ENCODE data around the gene TMEM184B.

TMEM184B gene

DNA sequence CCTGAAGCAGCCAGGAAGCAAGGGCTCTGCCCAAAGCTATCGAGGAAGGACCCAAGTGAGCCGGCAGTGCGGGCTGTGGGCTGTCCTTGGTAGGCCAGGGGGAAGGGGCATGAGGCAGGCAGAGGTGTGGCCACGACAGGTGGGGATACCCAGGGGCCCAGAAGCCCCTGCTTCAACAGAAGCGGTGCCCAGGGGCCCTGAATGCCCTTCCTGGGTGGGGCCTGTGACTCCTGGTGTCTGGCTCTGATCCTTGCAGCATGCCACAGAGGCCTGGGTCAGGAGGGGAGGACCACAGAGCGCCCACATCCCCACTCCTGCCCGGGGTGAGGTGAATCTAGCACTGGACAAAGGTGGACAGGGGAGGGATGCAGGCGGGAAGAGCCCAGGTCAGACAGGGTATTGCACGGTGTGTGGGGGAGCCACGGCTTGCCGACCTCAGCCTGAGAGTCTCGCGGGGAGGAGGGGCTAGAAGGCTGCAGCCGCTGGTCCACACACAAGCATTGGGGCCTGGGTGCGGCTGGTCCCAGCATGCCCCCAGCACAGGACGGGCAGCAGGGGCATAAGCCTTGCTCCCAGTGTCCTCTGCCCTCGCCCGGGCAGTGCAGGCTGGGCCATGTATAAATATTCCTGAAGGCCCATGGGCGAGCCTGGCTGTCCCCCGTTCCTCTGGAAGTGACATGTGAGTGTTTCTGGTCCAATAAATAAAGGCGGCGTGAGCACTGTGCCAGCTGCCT, 52.0 kb downstream of the TMEM184B start:
- Mint-ChIP-seq H3K27ac (no peak overlapping the region), H3K4me1 (ENCODE audit: low read depth) (peaks cover 5% of the 10 kb centered on the region), H3K9me3 (ENCODE audit: low read depth) (no peaks in the 10 kb centered on the region), H3K36me3 (no peaks in the 10 kb centered on the region), H3K4me3 (no peak overlapping the region), H3K27me3 (no peaks in the 10 kb centered on the region)

DNA sequence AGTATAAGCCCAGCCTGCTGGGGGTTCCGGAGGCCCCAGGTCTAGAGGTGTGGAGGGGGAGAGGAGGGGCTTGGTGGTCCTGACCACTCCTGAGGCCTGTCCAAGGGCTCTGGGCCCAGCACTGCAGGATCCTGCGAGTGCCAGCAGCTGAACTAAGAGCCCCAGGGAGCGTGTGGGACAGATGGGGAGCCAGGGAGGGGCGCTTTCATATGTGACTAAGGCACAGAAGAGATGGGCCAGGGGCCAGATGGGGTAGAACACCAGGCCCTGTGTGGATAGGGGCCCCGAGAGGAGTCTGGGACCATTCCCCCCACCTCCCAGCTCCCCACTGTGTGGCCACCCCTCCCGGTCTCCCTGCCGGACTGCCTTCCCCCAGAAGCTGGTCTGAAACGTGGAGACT, 52.6 kb downstream of the TMEM184B start:
- Mint-ChIP-seq H3K9me3 (ENCODE audit: low read depth) (no peaks in the 10 kb centered on the region), H3K4me1 (ENCODE audit: low read depth) (peaks cover 5% of the 10 kb centered on the region), H3K27ac (no peak overlapping the region), H3K4me3 (no peak overlapping the region), H3K27me3 (no peaks in the 10 kb centered on the region), H3K36me3 (no peaks in the 10 kb centered on the region)

DNA sequence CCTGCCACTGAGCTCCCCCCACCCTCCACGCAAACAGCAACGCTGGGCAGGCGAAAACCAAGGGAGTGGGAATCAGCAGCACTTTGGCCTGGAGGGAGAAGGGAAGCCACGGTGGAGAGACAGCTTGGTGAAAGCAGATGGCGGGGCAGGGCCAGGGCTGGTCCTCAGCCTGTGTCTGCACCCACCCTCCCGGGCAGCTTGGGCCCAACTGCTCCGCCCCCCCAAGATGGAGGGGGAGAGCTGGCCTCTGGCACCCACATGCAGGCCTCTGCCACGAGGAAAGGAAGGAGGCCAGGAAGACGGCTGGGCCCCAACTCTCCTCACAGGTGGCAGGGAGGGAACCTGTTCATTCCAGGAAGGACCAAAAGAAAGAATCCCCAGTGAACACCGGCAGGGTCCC, 53.2 kb downstream of the TMEM184B start:
- Mint-ChIP-seq H3K27ac (peak overlapping the region; percentile 3), H3K36me3 (no peaks in the 10 kb centered on the region), H3K4me1 (ENCODE audit: low read depth) (peaks cover 5% of the 10 kb centered on the region), H3K9me3 (ENCODE audit: low read depth) (no peaks in the 10 kb centered on the region), H3K4me3 (no peak overlapping the region), H3K27me3 (no peaks in the 10 kb centered on the region)

DNA sequence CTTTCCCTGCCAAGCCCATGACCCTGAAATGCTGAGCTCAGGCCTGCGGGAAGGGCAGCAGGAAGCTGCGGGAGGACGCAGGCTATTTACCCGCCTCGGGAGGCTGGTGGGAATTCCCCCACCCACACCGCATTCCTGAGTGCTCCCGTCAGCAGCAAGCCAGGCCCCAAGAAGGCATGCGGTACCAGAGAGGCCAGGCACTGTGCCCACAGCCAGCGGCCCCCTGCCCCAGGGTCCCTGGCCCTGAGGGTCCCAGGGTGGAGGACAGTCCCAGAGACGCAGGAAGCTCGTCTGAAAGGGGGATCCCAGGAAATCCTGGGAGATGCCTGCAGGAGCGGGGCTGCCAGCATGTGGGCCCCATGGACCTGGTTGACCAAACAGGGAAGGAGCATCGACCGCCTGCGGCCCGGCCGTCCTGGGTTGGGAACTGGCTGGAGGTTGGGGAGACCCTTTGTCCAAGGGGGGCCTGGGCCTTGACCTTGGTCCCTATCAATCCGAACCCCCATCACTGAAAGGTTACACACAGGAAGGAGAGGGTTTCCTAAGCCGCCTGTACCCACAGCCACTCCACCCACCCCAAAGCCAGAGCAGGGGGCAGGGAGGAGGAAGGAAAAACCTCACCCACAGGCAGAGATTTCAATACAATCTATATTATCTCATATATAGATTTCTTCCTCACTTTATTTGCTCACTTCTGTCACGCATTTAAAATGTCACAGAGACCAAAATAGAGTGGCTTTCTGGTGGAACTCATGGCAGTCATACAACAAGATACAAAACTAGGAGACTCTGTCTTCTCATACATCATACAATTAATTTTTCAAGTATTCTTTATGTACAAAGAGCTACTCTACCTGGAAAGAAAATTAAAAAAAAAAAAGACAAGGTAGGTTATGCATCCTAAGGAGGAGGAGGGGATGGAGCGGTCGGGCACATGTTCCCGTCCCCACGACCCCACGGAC, 53.9 kb downstream of the TMEM184B start:
- Mint-ChIP-seq H3K27me3 (no peaks in the 10 kb centered on the region), H3K27ac (peak overlapping the region; percentile 3), H3K4me1 (ENCODE audit: low read depth) (peaks cover 5% of the 10 kb centered on the region)

DNA sequence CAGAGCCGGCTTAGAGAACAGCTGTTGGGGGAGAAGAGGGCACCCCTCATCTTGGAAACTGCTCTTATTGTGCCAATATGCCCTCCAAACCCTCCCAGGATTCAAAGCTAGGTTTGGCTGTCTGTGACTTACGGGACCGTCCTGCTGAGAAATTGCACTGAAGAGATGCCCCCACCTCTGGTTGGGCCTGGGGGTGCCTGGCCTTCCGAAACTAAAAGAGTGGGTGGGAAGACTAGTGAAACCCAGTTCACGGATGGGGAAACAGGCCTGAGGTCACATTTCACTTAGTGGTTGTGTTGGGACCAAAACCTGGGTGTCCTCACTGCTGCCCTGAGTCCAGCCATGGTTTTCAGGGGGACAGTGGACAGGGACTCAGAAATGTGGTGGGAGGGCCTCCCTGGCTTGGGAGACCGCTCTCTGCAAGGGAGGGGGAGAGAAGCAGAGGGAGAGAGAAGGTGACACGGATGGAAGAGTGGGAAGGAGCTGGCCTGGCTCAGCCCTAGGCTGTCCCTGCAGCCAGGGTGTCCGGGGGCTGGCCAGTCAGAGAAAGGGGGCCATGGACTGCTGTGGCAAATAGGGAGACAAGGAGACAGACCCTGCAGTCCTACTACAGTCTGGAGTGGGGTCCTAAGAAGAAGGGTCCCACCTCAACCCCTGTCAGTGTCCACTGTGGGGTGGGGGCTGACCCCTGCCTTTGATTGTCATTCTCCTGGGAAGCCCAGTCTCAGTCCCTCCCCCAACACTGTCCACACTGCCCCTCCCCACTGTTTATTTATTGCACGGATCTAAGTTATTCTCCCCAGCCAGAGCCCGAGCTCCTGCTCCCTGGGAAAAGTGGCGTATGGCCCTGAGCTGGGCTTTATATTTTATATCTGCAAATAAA, 57.4 kb downstream of the TMEM184B start:
- peak overlapping the region; percentile 40 for H3K4me3 Mint-ChIP-seq
- H3K27ac Mint-ChIP-seq: no peak overlapping the region
- peaks cover 12% of the 10 kb centered on the region for H3K4me1 Mint-ChIP-seq (ENCODE audit: low read depth)
- no peaks in the 10 kb centered on the region for H3K27me3 Mint-ChIP-seq
- no peaks in the 10 kb centered on the region for H3K9me3 Mint-ChIP-seq (ENCODE audit: low read depth)
- H3K36me3 Mint-ChIP-seq: no peaks in the 10 kb centered on the region

More for the DNA sequence above, 53.9 kb downstream of the TMEM184B start:
- no peak overlapping the region for H3K4me3 Mint-ChIP-seq
- H3K36me3 Mint-ChIP-seq: no peaks in the 10 kb centered on the region
- H3K9me3 Mint-ChIP-seq (ENCODE audit: low read depth): no peaks in the 10 kb centered on the region

DNA sequence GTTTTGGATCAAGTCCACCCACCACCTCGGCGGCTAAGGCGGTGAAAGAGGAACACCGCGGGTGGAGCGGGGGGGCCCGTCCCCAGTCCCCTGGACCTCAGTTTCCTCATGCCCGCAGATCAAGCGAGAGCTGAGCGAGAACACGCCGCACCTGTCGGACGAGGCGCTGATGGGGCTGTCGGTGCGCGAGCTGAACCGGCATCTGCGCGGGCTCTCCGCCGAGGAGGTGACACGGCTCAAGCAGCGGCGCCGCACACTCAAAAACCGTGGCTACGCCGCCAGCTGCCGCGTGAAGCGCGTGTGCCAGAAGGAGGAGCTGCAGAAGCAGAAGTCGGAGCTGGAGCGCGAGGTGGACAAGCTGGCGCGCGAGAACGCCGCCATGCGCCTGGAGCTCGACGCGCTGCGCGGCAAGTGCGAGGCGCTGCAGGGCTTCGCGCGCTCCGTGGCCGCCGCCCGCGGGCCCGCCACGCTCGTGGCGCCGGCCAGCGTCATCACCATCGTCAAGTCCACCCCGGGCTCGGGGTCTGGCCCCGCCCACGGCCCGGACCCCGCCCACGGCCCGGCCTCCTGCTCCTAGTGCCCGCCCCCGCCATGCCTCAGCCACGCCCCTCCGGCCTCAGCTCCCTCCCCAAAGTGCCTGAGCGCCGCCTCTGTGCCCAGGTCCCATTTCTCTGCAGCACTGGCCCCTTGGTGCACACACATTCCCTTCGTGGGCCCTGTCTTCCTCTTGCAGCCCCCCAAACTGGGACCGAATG, 58.3 kb downstream of the TMEM184B start:
- Mint-ChIP-seq H3K27ac (no peak overlapping the region), H3K36me3 (no peaks in the 10 kb centered on the region), H3K9me3 (ENCODE audit: low read depth) (no peaks in the 10 kb centered on the region), H3K4me3 (peak overlapping the region; percentile 40), H3K27me3 (no peaks in the 10 kb centered on the region), H3K4me1 (ENCODE audit: low read depth) (peaks cover 12% of the 10 kb centered on the region)

DNA sequence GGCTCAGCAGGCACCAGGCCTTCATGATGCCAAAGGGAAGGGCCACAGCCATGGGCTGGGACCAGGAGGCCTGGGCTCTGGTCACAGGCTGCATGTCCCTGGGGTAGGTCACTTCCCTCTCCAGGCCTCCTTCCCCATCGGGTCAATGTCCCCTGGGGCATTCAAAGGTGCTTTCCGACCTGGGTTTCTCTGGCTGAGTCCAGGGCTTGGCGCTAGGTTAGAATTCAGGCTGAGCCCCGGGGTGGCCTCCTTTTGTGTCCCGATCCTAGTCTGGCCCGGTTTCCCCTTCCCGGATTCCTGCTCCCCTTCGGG, 58.9 kb downstream of the TMEM184B start:
- Mint-ChIP-seq H3K36me3 (no peaks in the 10 kb centered on the region), H3K27me3 (no peaks in the 10 kb centered on the region), H3K4me1 (ENCODE audit: low read depth) (peaks cover 6% of the 10 kb centered on the region), H3K4me3 (no peak overlapping the region), H3K27ac (no peak overlapping the region), H3K9me3 (ENCODE audit: low read depth) (no peaks in the 10 kb centered on the region)

DNA sequence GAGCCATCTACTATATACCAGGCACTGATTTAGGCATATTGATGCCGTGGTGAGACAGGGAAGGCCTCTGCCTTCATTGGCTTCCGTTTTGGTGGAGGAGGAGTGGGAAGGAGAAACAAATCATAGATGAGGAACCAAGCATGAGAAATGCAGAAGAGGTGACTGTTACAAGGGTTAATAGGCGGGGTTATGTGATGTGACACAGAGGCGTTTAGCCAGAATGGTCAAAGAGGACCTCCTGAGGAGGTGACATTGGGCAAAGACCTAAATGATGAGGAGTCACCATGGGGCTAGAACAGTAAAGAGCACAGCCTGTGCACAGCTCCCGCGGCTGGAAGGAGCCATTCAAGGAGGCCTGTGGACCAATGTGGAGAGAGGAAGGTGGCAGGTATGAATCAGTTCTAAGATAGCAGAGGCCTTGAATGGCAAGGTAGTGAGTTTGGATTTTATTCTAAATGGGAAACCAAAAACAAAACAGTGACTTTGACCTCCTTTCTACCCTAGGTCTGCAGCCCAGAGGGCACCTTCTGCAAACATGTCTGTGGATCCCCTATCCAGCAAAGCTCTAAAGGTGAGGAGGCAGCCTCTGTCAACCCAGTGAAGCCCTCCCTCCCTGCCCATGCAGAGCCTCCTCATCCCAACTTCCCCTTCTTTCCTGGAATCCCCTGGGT, 59.4 kb downstream of the TMEM184B start:
- no peaks in the 10 kb centered on the region for H3K9me3 Mint-ChIP-seq (ENCODE audit: low read depth)
- no peaks in the 10 kb centered on the region for H3K27me3 Mint-ChIP-seq
- H3K27ac Mint-ChIP-seq: peak overlapping the region; percentile 3

DNA sequence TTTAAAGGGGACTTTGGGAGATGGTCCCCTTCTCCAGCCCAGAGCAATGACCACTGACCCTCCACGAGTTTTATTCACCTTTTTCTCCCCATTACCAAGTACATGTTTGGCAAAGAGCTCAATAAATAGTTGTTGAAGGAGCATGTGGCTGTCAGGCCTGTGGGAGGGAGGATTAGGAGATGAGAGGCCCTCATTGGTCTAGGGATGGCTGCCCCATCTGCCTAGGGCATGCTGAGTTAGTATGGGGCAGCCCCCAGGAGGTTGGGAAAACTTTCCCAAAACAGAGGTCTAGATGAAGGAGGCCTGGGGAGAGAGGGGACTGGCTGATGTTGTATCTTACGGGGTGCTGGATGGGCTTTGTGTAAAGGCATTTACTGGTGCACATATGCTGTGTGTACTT, 60.4 kb downstream of the TMEM184B start:
- no peaks in the 10 kb centered on the region for H3K9me3 Mint-ChIP-seq (ENCODE audit: low read depth)
- H3K36me3 Mint-ChIP-seq: no peaks in the 10 kb centered on the region
- H3K4me1 Mint-ChIP-seq (ENCODE audit: low read depth): peaks cover 6% of the 10 kb centered on the region
- H3K4me3 Mint-ChIP-seq: no peak overlapping the region
- no peak overlapping the region for H3K27ac Mint-ChIP-seq
- H3K27me3 Mint-ChIP-seq: no peaks in the 10 kb centered on the region

More for the DNA sequence above, 59.4 kb downstream of the TMEM184B start:
- Mint-ChIP-seq H3K4me1 (ENCODE audit: low read depth) (peaks cover 6% of the 10 kb centered on the region), H3K4me3 (no peak overlapping the region), H3K36me3 (no peaks in the 10 kb centered on the region)

DNA sequence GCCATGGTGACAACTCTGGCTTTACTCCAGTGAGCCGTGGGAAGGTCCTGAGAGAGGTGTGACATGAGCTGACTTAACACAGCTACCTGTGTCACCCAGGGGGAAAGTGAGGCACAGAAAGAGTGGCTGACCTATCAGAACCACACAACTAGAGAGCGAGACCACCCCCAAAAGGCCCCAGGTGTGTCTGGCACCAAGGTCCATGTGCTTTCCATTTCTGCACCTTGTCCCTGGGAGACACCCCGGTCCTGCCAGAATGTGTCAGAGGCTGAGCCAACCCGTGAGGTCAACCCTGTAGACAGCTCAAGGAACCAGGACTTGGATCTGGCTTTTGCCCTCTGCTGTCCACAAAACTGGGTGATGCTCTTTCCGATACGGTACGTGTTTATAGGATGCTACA, 61.3 kb downstream of the TMEM184B start:
- H3K4me3 Mint-ChIP-seq: no peak overlapping the region
- peaks cover 6% of the 10 kb centered on the region for H3K4me1 Mint-ChIP-seq (ENCODE audit: low read depth)
- H3K27me3 Mint-ChIP-seq: no peaks in the 10 kb centered on the region
- no peak overlapping the region for H3K27ac Mint-ChIP-seq
- H3K36me3 Mint-ChIP-seq: no peaks in the 10 kb centered on the region
- H3K9me3 Mint-ChIP-seq (ENCODE audit: low read depth): no peaks in the 10 kb centered on the region

DNA sequence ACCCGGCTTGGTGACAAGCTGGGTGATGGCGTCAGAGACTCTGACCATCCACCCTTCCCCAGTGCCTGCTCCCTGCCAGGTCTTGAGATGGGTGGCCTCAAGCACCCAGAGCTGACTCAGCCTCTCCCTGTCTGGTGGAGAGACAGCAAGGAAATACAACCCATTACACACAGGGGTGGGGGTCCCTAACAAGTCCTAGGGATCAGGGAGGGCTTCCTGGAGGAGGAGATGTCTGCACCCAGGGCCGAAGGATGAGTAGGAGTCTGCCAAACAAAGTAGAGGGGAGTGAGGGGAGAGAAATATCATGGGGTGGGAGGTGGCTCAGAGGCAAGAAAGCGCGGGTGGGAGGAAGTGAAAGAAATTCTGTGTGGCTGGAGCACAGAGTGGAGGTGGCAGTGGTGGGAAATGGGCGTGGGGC, 64.2 kb downstream of the TMEM184B start:
- Mint-ChIP-seq H3K27me3 (no peaks in the 10 kb centered on the region), H3K9me3 (ENCODE audit: low read depth) (no peaks in the 10 kb centered on the region), H3K36me3 (no peaks in the 10 kb centered on the region), H3K27ac (no peak overlapping the region), H3K4me3 (no peak overlapping the region), H3K4me1 (ENCODE audit: low read depth) (peaks cover 18% of the 10 kb centered on the region)

DNA sequence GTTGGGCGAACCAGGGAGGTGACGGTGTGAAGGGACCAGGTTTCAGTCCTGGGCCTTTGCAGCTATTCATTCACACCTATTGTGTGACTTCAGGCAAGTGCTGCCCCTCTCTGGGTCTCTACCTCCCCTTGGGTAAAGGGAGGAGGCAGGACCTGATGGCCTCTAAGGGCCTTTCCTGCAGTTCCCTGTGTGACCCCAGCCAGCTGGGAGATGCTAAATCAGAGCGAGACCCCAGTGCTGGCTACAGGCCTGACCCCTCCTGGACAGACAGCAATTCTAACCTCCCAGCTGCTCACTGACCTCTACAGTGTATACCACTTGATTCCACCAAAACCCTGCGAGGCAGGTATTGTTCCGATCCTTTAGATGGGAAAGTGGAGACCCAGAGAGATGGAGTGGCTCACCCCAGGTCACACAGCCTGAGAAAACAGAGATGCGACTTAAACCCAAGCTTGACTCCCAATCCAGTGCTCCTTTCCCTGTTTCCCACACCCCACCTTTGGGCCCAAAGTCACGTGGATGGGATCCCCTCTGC, 64.8 kb downstream of the TMEM184B start:
- Mint-ChIP-seq H3K27me3 (no peaks in the 10 kb centered on the region), H3K9me3 (ENCODE audit: low read depth) (no peaks in the 10 kb centered on the region), H3K36me3 (no peaks in the 10 kb centered on the region), H3K4me1 (ENCODE audit: low read depth) (peaks cover 17% of the 10 kb centered on the region), H3K27ac (no peak overlapping the region), H3K4me3 (no peak overlapping the region)

DNA sequence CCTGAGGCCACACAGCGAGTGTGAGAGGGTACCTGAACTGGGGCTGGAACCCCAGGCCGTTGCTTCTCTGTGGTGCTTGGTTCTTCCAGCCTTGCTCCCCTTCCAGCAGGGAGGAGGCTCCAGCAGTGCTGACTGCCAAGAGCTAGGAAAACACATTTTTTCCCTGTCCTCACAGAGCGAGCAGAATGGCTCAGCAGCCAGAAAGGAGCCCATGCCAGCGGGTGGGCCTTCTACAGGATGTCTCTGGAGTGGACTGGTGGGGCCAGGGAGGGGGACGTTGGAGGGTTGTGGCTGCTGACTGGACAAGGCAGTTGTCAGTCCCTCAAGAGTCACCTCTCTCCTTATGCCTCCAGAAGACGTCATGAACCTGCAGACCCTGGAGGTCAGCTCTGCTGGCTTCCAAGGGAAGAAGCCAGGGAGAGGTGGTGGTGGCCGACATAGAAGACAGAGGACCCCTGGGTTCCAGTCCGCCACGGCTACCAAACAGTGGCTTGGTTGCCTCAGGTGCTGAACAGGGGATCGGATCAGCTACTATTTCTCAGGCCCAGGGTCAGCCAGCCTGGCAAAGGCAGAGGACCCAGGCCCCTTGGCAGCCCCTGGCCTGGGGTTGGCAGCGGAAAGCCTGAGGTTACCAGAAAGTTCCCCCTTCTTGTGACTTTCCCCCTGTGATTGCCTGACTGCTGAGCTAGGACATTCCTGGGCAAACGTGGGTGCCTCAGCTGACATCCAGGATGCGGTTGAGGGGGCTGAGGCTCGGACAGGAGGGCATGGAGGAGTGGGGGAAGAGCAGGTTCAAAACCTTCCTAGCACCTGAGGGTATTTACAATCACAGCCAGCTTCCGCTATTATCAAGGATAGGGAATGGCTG, 67.3 kb downstream of the TMEM184B start:
- Mint-ChIP-seq H3K9me3 (ENCODE audit: low read depth) (no peaks in the 10 kb centered on the region), H3K27me3 (no peaks in the 10 kb centered on the region), H3K36me3 (no peaks in the 10 kb centered on the region), H3K27ac (no peak overlapping the region), H3K4me3 (no peak overlapping the region), H3K4me1 (ENCODE audit: low read depth) (peaks cover 27% of the 10 kb centered on the region)

Data from activated naive CD8-positive, alpha-beta T cell (primary cell).